Stimulated activated CD4-positive, alpha-beta T cell treated with anti-CD3 and anti-CD28 coated beads, Interleukin-12 subunit alpha, Interleukin-12 subunit beta, amount 100 ng/mL, for 4 hours (primary cell): ENCODE results near the gene DGKI.
"Not testable (repeated sequence)": the region's sequence is repeated elsewhere in the genome, so short reads cannot be mapped to it uniquely, and the experiment has no call there.

ENCODE experiments used
- DNase-seq: peaks from one replicate; pipeline ENCODE4 v3.0.0-alpha.2; 2020

Gene DGKI

DNA sequence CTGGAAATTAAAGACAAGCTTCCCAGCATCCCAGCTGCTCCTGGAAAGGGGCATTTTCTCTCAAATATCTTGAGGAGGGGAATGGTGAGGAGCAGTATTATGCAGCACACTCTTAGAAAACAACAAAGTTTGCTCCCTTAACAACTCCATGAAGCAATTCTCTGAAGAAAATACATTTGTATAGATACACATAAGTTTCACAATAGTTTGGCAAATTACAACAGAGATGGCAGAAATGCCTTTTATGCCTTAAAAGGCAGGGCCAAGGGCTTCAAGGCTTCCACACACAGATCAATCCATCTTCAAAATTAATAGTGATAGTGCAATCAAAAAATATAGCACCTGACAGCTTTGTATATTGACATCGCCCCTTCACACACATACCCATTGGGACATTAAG is 12.2 kb downstream of the DGKI start:
- no peak for DNase-seq

DNA sequence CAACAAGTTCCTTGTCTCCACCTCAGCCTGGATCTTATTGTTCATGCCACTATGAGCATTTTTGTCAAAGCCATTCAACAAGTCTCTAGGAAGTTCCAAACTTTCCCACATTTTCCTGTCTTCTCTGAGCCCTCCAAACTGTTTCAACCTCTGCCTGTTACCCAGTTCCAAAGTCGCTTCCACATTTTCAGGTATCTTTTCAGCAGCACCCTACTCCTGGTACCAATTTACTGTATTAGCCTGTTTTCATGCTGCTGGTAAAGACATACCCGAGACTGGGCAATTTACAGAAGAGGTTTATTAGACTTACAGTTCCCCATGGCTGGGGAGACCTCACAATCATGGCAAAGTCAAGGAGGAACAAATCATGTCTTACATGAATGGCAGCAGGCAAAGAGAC is 13.8 kb downstream of the DGKI start:
- DNase-seq, result not testable (repeated sequence)

GRCh38 chr7:137832382-137832781 is 14.4 kb downstream of the DGKI start:
- DNase-seq, result no peak

DNA sequence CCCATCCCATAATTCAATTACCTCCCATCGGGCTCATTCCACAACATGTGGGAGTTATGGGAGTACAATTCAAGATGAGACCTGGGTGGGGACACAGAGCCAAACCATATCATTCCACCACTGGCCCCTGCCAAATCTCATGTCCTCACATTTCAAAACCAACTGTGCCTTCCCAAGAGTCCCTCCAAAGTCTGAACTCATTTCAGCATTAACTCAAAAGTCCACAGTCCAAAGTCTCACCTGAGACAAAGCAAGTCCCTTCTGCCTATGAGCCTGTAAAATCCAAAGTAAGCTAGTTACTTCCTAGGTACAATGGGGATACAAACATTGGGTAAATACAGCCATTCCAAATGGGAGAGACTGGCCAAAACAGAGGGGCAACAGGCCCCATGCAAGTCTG is 15.2 kb downstream of the DGKI start:
- not testable (repeated sequence) for DNase-seq

DNA sequence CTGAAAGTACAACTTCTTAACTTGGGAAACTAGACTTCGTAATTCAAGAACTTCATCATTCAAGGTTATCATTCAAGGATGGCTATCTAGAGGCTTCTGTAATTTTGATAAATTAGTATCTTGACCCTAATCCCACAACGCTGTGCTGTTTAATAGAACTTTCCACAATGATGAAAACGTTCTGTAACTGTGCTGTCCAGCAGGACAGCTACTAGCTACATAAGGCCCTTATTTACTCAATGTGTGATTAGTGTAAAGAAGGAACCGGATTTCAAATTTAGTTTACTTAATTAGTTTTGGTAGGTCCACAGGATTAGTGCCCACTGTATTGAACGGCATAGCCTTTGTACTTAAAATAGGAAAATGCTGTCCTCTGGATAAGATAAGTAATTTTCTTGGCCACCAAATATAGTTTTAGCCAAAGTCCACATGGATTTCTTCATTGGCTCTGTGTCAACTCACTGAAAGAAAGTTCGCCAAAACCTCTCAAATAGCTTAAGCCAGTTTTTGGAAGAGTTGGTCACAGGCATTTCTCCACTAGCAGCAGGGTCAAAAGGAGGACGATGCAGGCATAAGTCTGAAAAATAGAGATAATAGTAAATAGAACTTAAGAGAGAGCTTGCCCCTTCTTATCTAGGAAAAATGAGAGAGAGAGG is 17.3 kb downstream of the DGKI start:
- no peak for DNase-seq

DNA sequence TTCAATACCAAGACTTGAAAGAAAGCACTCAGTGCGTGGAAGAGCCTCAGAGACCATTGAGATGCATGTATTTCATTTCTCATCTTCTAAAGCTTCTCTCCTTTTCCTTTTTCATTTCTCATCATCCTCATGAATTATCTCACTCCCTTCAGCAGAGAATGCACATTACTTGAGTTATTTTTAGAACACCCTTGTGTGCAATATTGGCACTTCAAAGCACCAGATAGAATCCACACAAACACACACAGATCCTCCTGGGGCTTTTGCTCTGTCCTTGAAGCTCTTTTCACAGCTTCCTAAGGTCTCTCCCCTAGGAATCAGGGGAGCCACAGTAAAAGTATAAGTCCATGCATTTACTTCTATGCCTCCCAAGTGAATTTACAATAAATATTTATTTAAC is 18.3 kb downstream of the DGKI start:
- no peak for DNase-seq

DNA sequence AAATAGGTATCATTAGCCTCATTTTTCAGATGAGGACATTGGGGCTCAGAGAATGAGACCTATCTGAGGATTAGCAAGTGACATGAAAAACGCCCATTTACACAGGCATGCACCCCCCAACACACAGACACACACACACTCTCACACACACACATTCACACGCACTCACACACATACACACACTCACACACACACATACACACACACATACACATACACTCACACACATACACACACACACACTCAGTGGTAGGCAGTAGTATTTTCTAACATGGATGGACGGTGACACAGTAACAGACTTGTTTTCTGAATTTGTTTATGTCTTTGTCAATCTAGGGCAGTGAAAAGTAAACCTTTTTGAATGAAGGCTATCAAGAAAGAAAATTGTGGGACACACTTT is 21.3 kb downstream of the DGKI start:
- no peak for DNase-seq

GRCh38 chr7:137820677-137821420 is 25.9 kb downstream of the DGKI start:
- no peak for DNase-seq

- DNase-seq, result no peak
These were observed 26.6 kb downstream of the DGKI start for GRCh38 chr7:137820156-137820555.

- DNase-seq, result no peak
These were observed 28.7 kb downstream of the DGKI start for GRCh38 chr7:137818036-137818435.

DNA sequence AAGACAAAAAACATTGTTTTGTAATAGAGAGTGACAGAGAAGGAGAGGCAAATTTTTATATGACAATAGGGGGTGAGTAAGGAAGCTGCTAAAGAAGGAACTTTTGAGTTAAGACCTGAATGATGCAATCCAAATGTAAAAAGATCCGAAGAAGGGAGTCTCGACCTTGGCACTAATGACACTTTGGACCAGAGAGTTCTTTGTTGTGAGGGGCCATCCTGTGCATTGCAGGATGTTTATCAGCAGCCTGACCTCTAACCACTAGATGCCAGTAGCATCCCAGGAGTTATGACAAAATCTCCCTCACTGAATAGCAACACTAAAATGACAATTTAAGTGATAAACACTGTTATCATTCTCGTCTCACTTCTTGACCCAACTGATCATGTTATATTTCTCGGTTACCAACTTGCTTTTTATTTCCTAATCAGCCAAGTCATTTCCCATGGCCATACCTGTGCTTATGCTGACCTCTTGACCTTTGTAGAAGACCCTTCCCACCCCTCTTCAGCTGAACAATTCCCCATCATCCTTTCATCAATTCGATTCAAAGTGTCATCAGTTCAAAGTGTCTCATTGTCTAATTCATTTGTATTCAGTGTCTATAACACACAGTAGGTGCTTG is 30.0 kb downstream of the DGKI start:
- DNase-seq, result no peak

DNA sequence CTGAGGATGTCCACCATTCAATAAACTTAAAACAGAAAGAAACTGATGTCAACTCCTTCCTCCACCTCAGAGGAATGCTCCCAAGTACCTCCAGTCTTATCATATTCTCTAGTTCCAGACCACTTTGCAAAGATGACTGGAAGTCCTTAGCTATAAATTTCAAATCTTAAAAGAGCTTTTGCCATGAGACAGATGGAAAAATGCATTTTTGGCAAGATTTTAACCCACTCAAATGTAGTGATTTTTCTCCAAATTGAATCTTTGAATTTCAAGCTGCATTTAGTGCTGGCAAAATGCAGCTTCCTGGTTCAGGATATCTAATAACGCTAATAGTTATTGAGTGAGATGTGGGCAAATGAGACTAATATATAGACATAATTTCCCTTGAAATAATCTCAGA is 33.2 kb downstream of the DGKI start:
- no peak for DNase-seq

DNA sequence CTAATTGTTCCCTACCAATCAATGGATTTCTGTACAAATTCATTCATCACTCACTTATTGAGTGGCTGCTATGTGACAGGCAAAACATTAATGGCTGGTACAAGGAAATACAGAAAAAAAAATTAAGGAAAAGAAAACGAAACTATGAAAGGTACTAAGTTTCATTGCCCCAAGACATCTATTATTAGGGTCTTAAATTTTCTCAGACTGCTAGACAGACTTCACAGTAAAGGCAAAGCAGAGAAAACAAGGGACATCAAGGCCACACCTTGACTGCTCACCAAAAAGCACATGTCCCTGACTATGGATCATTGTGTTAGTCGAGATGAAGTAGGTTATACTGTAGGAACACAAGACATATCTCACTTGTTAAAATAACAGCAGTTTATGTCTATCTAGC is 36.5 kb downstream of the DGKI start:
- no peak for DNase-seq

- no peak for DNase-seq
These were observed 41.9 kb downstream of the DGKI start for GRCh38 chr7:137804836-137805235.

- no peak for DNase-seq
These were observed 45.3 kb downstream of the DGKI start for GRCh38 chr7:137801491-137801890.

DNA sequence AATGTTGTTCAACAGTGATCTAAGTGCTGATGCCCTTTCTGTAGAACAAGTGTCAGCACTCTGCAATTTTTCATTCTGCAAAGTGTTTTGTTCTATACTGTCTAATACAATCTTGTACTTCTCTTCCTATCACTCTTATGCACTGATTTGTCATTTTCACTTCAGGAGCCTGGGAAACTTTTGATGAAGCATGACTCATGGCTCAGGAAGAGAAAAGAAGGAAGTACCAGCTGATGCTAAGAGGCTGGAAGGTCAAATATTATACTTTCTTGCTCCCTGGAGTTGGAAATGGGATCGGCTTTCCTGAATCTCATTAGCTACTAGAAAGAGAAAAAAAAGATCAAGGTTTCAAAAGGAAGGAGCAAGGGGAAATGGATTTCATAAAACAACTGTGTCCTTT is 45.8 kb downstream of the DGKI start:
- DNase-seq, result no peak

GRCh38 chr7:137798073-137798763 is 48.6 kb downstream of the DGKI start:
- DNase-seq, result no peak

DNA sequence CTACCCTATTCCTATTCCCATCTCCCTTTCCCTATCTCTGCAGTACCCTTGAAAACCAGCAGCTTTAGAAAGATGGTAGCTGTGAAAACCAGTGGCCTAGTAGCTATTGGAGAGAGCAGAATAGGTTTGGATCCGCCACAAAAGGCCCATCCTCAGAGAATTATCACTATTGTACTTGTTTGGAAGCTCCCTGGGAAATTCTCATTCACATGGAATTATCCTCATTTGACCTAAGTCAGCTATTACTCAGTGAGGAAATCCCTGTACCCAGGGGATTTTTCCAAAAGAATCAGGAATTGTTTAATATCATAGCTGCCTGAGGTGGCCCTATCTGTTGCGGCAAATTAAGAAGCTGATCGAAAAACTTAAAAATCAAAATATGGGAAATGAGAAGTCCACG is 51.6 kb downstream of the DGKI start:
- no peak for DNase-seq

- no peak for DNase-seq
These were observed 54.8 kb downstream of the DGKI start for GRCh38 chr7:137791930-137792329.

GRCh38 chr7:137790828-137791227 is 55.9 kb downstream of the DGKI start:
- no peak for DNase-seq

- DNase-seq, result no peak
These were observed 57.4 kb downstream of the DGKI start for GRCh38 chr7:137789215-137789882.

DNA sequence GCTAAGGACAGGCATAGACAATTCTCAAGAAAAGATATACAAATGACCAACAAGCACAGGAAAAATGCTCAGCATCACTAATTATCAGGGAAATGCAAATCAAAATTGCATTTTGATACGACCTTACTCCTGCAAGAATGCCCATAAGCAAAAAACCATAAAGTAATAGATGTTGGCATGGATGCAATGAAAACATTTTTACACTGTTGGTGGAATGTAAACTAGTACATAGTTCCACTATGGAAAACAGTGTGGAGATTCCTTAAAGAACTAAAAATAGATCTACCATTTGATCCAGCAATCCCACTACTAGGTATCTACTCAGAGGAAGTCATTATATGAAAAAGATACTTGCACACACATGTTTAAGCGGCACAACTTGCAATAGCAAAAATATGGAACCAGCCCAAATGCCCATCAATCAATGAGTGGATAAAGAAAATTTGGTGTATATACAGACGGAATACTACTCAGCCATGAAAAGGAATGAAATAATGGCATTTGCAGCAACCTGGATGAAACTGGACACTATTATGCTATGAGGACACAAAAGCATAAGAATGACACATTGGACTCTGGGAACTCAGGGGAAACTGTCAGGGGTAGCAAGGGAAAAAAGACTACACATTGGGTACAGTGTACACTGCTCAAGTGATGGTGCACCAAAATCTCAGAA is 59.3 kb downstream of the DGKI start:
- no peak for DNase-seq

DNA sequence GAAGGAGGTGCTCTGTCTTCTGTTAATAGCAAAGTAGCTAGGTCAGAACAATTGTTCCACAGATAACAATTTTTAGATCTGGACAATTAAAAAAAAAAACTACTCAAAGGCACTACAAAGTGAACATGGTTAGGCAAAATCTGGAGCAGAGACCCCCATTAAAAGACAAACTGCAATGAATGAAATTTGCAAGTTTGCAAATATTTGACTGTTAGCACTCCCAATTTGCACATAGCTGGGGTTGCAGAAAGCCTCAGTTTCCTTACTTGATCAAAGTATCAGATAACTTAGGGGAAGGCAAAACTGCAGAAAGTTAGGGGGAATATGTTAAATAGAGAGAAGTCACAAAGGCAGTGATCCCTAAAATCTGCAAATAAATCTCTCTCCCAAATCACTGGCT is 68.3 kb downstream of the DGKI start:
- no peak for DNase-seq
